Activated naive CD4-positive, alpha-beta T cell treated with anti-CD3 and anti-CD28 coated beads for 36 hours (primary cell): ENCODE results near the gene ATP2B2. TPM values are rescaled to one million over a fixed set of nuclear protein-coding genes. Genes with fewer than 3 reads are reported as not detected.

Source experiments
- CTCF ChIA-PET: fragments of 350-600 bp; sonication (Branson Sonifier 250); formaldehyde crosslinking; loops from one replicate; lab custom pipeline; 2021; ENCODE audit warnings: antibody characterized with exemption; lab: Charles Lee
- DNase-seq: peaks from one replicate; pipeline ENCODE4 v3.0.0-alpha.2; 2020
- H3K27ac Mint-ChIP-seq: one replicate; pipeline ENCODE4 v1.8.0; 2021; ENCODE audit warnings: mild to moderate bottlenecking, mixed read lengths
- H3K27me3 Mint-ChIP-seq: one replicate; pipeline ENCODE4 v1.8.0; 2021; ENCODE audit warnings: low read depth, mixed read lengths
- H3K36me3 Mint-ChIP-seq: one replicate; pipeline ENCODE4 v1.8.0; 2021; ENCODE audit warnings: low read depth, mixed read lengths
- H3K4me1 Mint-ChIP-seq: one replicate; pipeline ENCODE4 v1.8.0; 2021; ENCODE audit warnings: low read depth, mixed read lengths
- H3K4me3 Mint-ChIP-seq: one replicate; pipeline ENCODE4 v1.8.0; 2021; ENCODE audit warnings: mild to moderate bottlenecking, moderate library complexity, mixed read lengths
- H3K9me3 Mint-ChIP-seq: one replicate; pipeline ENCODE4 v1.8.0; 2021; ENCODE audit warnings: mixed read lengths
- intact Hi-C: fragments of 100-400 bp; cut with micrococcal nuclease; formaldehyde crosslinking; loops from one replicate; pipeline ENCODE4 v1.15.1; 2023
- total RNA-seq, 2 experiments: library from RNA; stranded (reverse); gene quantifications; one replicate each; pipeline ENCODE4 v1.2.3, GENCODE V29; 2021

Gene ATP2B2
- total RNA-seq, 2 experiments from 2014 or later, result not detected

DNA sequence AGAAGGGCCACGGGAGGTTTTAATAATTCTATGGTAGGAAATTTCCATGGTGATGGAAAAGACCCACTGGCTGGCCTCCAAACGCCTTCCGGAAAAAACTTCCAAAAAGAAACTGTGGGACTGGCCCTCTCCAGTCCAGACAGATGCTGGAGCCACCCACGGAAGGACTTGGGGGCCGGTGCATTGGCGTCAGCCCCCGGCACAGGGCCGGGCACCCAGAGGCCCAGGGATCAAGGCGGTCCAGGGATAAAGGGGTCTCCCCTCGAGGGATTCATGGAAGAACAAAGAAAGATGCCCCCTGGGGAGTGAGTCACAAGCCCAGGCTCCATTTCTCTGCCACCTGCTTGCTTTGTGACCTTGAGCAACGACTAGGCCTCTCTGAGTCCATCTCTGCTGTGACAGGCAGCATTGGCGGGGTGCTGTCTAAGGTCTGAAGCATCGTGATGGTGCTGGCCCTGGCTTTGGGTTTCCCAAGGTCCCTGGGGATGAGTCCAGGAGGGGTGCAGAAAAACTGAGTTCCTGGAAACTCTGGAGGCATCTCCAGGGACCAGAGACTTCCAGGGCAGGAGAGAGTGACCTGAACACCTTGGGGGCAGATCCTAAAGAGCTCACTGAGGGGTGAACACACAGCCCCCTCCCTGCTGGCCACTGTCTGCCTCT is 21.6 kb downstream of the ATP2B2 start:
- Mint-ChIP-seq H3K36me3 (no peaks in the 10 kb centered on the region), H3K27ac (no peak overlapping the region), H3K4me3 (no peak overlapping the region), H3K27me3 (no peaks in the 10 kb centered on the region), H3K9me3 (peaks cover 4% of the 10 kb centered on the region), H3K4me1 (no peaks in the 10 kb centered on the region)
- CTCF ChIA-PET, result no interaction called here
- intact Hi-C loops, result no loop called here
- no peak for DNase-seq

DNA sequence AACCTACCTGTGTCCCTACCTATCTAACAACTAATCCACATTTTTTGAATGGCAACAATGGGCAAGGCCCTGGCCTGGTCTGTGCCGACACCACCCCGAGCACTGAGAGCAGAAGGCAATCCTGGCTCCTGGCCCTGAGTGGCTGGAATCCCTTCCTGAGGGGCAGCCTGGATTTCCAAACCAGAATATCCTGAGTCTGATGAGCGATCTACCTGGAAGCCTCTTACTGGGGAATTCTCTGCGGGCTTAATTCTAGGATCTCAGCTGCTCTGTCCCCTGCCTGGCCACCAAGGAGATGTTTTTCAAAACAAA is 22.1 kb downstream of the ATP2B2 start:
- Mint-ChIP-seq H3K36me3 (no peaks in the 10 kb centered on the region), H3K9me3 (peaks cover 8% of the 10 kb centered on the region), H3K4me3 (no peak overlapping the region), H3K27ac (no peak overlapping the region), H3K4me1 (no peaks in the 10 kb centered on the region), H3K27me3 (no peaks in the 10 kb centered on the region)
- DNase-seq, result no peak
- intact Hi-C loops, result no loop called here
- CTCF ChIA-PET, result no interaction called here

DNA sequence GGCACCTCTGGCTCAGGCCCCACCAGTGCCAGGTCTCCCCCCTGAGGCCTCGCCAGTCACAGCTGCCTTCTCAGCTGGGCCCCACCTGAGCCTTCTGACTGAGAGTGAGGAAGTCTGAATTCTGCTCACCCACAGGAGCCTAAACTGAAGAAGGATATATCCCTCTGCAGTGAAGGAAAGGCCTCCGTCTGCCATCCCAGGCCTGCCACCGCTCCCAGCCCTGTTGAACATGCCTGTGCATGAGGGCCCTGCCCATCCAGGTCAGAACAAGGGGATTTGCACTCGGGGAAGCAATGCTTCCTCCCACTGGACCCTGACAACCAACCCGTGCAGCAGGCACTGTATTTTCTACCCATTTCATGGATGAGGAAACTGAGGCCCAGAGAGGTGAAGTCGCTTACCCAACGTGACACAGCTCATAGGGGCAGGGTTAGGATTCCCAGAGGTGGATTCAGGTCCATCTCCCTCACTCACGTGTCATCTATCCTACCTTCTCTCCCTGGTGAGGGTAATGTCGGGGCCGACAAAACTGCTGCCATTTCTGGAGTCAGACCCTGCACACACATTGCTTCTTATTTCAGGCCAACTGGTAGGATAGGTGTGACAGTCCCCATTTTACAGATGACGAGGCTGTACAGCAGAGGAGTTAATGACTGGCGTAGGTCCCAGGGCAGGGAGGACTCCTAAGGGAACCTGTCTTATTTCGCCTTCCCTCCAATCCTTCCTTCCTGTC is 22.6 kb downstream of the ATP2B2 start:
- CTCF ChIA-PET, result no interaction called here
- Mint-ChIP-seq H3K4me1 (no peaks in the 10 kb centered on the region), H3K27ac (no peak overlapping the region), H3K36me3 (no peaks in the 10 kb centered on the region), H3K27me3 (no peaks in the 10 kb centered on the region), H3K4me3 (no peak overlapping the region), H3K9me3 (peaks cover 8% of the 10 kb centered on the region)
- DNase-seq, result no peak
- intact Hi-C loops, result no loop called here

DNA sequence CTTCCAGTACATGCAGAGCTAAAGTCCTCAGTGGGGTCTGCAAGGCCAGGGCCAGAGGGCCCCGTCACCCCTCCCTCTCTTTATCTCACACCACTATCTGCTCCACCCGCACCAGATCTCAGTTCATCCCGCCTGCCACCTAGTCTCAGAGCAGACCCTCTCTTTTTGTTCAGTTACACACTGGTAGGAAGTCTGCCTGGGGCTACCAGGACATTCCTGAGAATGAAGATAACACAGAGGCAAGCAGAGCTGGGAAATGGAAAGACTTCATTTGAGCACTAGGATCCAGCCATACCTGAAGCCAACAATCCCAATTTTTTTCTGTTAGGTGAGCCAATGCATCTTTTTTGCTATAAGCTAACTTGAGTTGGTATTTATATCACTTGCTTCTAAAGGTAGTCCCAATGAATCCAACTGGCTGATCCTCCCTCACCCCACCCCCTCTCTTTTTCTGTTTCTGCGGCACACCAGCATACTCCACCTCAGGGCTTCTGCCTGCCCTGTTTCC is 24.5 kb downstream of the ATP2B2 start:
- no peak for DNase-seq
- H3K4me1 Mint-ChIP-seq, result no peaks in the 10 kb centered on the region
- no peaks in the 10 kb centered on the region for H3K36me3 Mint-ChIP-seq
- peaks cover 8% of the 10 kb centered on the region for H3K9me3 Mint-ChIP-seq
- intact Hi-C loops, result no loop called here
- no peak overlapping the region for H3K27ac Mint-ChIP-seq
- no peaks in the 10 kb centered on the region for H3K27me3 Mint-ChIP-seq
- H3K4me3 Mint-ChIP-seq, result no peak overlapping the region
- CTCF ChIA-PET, result no interaction called here

DNA sequence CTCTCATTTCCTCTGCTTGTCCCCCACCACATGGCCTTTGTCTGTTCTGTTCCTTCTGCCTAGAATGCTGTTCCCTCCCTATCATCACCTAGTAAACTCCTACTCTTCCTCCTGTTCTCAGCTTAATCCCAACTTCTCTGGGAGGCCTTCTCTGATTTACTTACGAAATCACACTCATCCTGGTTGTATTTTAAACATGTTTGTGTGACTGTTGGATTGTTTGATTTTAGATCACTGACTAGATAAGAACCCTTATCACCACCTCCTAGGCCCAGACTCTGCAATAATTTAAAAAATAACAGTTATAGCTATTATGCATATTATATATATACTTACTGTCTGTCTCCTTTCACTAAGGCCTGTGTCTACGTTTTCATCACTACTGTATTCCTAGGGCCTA is 26.1 kb downstream of the ATP2B2 start:
- Mint-ChIP-seq H3K4me1 (no peaks in the 10 kb centered on the region), H3K9me3 (peaks cover 8% of the 10 kb centered on the region), H3K27me3 (no peaks in the 10 kb centered on the region), H3K4me3 (no peak overlapping the region), H3K27ac (no peak overlapping the region), H3K36me3 (no peaks in the 10 kb centered on the region)
- CTCF ChIA-PET, result no interaction called here
- intact Hi-C loops, result no loop called here
- no peak for DNase-seq

DNA sequence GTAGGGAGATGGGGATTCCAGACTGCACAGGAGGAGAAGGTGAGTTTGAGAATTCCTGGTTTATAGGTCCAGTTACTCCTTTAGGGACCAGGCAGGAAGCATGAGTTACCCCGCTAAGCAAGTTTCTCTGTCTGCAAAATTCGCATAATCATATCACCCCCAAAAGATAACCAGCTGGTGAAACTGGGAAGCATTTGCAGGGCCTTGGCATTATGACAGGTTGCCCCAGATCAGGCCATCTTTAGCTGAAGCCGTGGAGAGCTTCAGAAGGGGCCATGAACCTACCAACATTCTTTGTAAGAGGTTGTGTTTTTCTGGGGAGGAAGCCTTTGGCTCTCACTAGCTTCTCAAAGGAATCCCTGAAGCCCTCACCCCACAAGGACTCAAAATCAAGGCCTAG is 29.4 kb downstream of the ATP2B2 start:
- H3K4me1 Mint-ChIP-seq, result peaks cover 5% of the 10 kb centered on the region

DNA sequence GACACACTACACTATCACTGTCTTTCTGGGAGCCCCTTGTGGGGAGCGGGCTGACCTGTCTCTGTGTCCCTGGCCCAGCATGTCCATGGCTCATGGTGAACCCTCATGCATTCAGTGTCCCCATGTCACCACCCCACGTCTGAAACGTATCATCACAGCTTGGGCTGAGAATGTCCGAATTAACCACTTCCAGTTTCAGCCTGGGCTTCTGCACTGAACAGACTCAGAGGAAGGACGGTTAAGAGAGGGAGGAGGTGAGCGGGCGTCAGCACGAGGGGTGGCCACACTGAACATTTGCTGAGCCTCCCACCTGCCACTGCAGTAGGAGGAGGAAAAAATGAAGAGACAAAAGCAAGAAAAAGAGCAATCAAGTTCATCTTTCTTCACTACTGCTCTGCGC is 30.5 kb downstream of the ATP2B2 start:
- DNase-seq, result no peak
- peaks cover 8% of the 10 kb centered on the region for H3K9me3 Mint-ChIP-seq
- H3K27ac Mint-ChIP-seq, result no peak overlapping the region
- intact Hi-C loops, result no loop called here
- H3K4me3 Mint-ChIP-seq, result no peak overlapping the region
- CTCF ChIA-PET, result no interaction called here
- H3K27me3 Mint-ChIP-seq, result peaks cover 2% of the 10 kb centered on the region
- H3K36me3 Mint-ChIP-seq, result no peaks in the 10 kb centered on the region
- peaks cover 5% of the 10 kb centered on the region for H3K4me1 Mint-ChIP-seq

More for the DNA sequence above, 29.4 kb downstream of the ATP2B2 start:
- Mint-ChIP-seq H3K27me3 (no peaks in the 10 kb centered on the region), H3K27ac (no peak overlapping the region), H3K36me3 (no peaks in the 10 kb centered on the region), H3K9me3 (peaks cover 8% of the 10 kb centered on the region), H3K4me3 (no peak overlapping the region)
- DNase-seq, result no peak
- CTCF ChIA-PET, result no interaction called here
- intact Hi-C loops, result no loop called here

DNA sequence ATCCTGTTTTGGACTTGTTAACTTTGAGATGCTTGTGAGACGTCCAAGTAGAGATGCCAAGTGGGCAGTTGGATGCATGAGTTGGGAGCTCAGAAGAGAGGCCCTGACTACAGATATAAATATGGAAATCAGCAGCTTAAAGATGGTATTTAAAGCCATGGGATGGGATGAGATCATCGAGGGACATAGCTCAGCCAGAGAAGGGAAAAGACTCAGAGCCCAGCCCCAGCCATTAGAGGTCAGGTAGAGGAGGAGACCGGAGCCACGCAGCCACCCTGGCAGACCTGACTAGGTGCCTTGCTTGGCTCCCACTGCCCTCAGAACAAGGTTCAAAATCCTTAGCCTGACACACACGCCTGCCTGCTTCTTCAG is 31.1 kb downstream of the ATP2B2 start:
- peaks cover 5% of the 10 kb centered on the region for H3K4me1 Mint-ChIP-seq
- H3K27ac Mint-ChIP-seq, result no peak overlapping the region
- H3K4me3 Mint-ChIP-seq, result no peak overlapping the region
- intact Hi-C loops, result no loop called here
- CTCF ChIA-PET, result no interaction called here
- H3K36me3 Mint-ChIP-seq, result no peaks in the 10 kb centered on the region
- no peak for DNase-seq
- peaks cover 8% of the 10 kb centered on the region for H3K9me3 Mint-ChIP-seq
- peaks cover 2% of the 10 kb centered on the region for H3K27me3 Mint-ChIP-seq

DNA sequence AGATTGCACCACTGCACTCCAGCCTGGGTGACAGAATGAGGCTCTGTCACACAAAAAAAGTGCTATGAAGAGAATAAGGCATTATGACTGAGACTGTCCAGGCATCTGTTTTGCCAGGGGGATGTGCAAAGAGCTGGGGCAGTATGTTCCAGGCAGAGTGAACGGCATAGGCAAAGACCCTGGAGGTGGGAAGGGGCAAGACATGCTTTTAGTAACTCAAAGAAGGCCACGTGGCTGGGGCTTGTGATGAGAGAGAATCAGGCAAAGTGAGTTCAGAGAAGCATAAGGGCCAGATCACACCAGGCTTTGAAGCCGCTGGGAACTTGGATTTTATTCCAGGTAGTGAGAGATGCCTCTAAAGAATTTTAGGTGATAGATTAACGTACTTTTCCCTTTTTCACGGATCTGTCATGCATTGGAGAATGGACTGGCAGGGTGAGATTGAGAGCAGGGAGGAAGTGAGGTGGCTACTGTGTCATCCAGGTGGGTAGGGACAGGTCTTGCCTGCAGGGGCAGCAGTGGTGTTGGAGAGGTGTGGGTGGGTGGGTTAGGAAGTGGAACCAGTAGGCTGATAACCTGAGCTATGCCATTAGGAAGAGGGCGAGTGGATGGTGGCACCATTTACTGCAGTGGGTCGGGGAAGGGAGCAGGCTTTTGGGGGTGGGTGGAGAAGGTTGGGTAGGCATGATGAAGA is 31.7 kb downstream of the ATP2B2 start:
- Mint-ChIP-seq H3K4me3 (no peak overlapping the region), H3K27me3 (peaks cover 2% of the 10 kb centered on the region), H3K27ac (no peak overlapping the region), H3K9me3 (peaks cover 4% of the 10 kb centered on the region), H3K36me3 (no peaks in the 10 kb centered on the region), H3K4me1 (peaks cover 5% of the 10 kb centered on the region)
- CTCF ChIA-PET, result no interaction called here
- no peak for DNase-seq
- intact Hi-C loops, result no loop called here

DNA sequence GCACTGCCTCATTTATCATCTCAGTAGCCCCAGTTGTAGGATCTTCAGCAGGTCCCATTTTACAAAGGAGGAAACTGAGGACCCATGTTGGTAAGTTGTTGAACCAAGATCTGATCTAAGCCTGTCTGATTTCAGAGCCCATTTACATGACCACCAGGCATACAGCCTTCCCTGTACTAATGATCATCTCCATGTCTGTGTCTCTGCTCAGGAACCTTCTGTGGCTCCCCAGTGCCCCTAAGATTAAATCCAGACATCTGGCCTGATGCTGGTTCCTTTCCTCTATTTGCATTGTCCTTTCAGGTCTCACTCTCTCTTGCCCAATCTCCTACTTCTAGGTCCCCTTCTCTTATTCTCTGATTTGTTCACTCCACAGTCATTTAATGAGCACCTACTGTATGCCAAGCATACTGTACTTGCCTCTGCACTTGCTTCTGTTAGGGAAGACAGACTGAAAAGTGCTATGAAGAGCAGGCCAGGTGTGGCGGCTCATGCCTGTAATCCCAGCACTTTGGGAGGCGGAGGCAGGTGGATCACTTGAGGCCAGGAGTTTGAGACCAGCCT is 32.4 kb downstream of the ATP2B2 start:
- DNase-seq, result no peak
- no peak overlapping the region for H3K4me3 Mint-ChIP-seq
- H3K9me3 Mint-ChIP-seq, result no peaks in the 10 kb centered on the region
- H3K27me3 Mint-ChIP-seq, result peaks cover 2% of the 10 kb centered on the region
- H3K36me3 Mint-ChIP-seq, result no peaks in the 10 kb centered on the region
- peaks cover 5% of the 10 kb centered on the region for H3K4me1 Mint-ChIP-seq
- intact Hi-C loops, result no loop called here
- CTCF ChIA-PET, result no interaction called here
- no peak overlapping the region for H3K27ac Mint-ChIP-seq

DNA sequence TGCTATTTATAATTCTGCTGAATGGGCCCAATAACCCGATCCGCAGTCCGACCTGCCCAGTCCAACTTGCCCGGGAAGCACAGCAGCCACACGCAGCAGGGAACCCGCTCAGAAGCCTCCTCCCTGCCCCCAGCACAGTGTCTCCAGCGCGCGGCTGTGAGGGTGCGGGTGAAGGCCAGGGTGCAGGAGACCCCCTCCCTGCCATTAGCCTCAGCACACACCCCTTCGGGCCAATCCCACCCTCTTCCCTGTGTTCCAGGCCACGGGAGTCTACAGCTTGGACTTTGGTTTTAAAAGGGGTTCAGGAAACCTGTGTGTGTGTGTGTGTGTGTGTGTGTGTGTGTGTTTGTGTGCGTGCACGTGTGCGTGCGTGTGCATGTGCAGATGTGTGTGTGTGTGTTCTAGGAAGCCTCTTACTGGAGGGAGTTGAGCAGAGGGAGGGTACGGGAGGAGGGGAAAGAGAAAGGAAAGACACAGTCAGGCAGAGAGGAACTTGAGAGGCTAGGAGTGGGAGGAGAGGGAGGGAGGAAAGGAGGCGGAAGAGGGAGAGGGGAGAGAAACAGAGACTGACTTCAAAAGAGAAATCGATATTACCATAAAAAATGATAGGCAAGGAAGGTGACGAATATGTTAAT is 34.2 kb downstream of the ATP2B2 start:
- H3K4me3 Mint-ChIP-seq, result no peak overlapping the region
- CTCF ChIA-PET, result no interaction called here
- H3K9me3 Mint-ChIP-seq, result no peaks in the 10 kb centered on the region
- no peak overlapping the region for H3K27ac Mint-ChIP-seq
- intact Hi-C loops, result no loop called here
- no peaks in the 10 kb centered on the region for H3K36me3 Mint-ChIP-seq
- peaks cover 4% of the 10 kb centered on the region for H3K27me3 Mint-ChIP-seq
- DNase-seq, result peak; percentile 9
- peaks cover 5% of the 10 kb centered on the region for H3K4me1 Mint-ChIP-seq
